Fibroblast of mammary gland (primary cell): Measurements from ENCODE around the gene ELL3.

Experiments
- DNase-seq: peaks from one replicate; pipeline ENCODE4 v3.0.0-alpha.2; 2010; ENCODE audit warnings: low read depth
- H3K4me3 ChIP-seq: 2 replicates; pipeline ENCODE4 v1.5.1; 2011; ENCODE audit warnings: low read depth, mild to moderate bottlenecking, low read length, moderate library complexity; ENCODE audit not compliant: control insufficient read depth
- TF ChIP-seq, protein P1 (sequence below): conservative IDR thresholded peaks from 2 replicates; pipeline ENCODE4 v1.5.1; 2011; ENCODE audit warnings: low read depth, low read length, inconsistent platforms; ENCODE audit not compliant: control insufficient read depth, insufficient read depth

The ELL3 gene

DNA sequence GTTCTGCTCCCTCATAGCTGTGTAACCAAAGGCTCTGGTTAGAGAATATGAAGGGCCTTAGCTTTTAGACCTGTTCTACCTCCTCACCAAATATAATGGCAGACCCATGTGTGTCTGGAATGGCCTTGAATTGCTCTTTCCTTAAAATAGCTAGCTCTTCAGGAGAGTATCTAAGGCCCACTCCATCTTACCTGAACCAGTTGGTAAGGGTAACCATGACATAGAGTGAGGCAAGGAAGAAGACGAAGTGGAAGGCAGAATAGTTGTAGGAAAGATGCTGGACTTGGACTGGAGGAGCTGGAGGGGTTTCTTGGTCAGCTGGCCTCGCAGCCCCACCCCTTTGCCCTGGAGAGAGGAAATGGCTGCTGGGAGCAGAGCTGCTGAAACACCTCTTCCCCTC is 18.4 kb upstream of the ELL3 start:
- H3K4me3 ChIP-seq = no peak overlapping the region

DNA sequence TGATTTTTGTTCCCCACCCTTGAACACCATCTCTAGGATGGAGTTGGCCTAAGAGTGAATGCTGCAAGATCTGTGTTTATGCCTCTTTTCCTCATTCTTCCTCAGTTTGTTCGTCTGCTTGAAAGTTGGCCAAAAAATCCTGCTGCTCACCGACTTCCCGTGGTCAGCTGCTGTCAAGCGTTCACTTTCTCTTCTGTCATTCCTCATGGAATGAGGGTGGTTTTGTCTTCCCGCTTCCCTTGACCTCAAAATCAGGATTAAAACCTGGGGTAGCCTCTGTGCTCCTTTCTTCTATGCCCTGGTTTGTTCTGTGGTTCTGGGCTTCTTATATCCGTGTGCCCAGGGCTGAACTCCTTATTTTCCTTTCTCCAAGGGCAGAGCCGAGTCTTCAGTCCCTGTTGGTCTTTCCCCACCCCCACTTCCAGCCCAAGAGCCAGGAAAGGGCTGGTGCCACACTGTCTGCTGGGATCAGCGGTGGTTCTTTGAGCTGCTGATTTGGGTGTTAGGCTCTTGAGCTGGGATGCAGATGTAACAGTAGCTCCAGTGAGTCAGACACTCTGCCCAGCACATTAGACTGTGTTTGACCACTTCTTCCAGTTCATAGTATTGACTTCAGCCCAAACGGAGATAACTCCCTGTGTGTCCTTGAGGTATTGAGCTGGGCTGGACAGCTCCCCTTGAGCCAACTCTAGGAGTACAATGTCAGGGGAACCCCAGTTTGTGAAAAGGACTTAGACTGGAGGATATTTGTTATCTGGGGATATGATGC is 17.7 kb upstream of the ELL3 start:
- DNase-seq = peak; percentile 56
- H3K4me3 ChIP-seq = no peak overlapping the region
- TF ChIP-seq, protein P1, sequence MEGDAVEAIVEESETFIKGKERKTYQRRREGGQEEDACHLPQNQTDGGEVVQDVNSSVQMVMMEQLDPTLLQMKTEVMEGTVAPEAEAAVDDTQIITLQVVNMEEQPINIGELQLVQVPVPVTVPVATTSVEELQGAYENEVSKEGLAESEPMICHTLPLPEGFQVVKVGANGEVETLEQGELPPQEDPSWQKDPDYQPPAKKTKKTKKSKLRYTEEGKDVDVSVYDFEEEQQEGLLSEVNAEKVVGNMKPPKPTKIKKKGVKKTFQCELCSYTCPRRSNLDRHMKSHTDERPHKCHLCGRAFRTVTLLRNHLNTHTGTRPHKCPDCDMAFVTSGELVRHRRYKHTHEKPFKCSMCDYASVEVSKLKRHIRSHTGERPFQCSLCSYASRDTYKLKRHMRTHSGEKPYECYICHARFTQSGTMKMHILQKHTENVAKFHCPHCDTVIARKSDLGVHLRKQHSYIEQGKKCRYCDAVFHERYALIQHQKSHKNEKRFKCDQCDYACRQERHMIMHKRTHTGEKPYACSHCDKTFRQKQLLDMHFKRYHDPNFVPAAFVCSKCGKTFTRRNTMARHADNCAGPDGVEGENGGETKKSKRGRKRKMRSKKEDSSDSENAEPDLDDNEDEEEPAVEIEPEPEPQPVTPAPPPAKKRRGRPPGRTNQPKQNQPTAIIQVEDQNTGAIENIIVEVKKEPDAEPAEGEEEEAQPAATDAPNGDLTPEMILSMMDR = no peak

More for the DNA sequence above, 18.4 kb upstream of the ELL3 start:
- TF ChIP-seq, protein P1 = no peak
- no peak for DNase-seq

- TF ChIP-seq, protein P1 = no peak
- peak overlapping the region; percentile 99 for H3K4me3 ChIP-seq
- DNase-seq = no peak
Observed at GRCh38 chr15:43793647-43794046, 16.9 kb upstream of the ELL3 start.

DNA sequence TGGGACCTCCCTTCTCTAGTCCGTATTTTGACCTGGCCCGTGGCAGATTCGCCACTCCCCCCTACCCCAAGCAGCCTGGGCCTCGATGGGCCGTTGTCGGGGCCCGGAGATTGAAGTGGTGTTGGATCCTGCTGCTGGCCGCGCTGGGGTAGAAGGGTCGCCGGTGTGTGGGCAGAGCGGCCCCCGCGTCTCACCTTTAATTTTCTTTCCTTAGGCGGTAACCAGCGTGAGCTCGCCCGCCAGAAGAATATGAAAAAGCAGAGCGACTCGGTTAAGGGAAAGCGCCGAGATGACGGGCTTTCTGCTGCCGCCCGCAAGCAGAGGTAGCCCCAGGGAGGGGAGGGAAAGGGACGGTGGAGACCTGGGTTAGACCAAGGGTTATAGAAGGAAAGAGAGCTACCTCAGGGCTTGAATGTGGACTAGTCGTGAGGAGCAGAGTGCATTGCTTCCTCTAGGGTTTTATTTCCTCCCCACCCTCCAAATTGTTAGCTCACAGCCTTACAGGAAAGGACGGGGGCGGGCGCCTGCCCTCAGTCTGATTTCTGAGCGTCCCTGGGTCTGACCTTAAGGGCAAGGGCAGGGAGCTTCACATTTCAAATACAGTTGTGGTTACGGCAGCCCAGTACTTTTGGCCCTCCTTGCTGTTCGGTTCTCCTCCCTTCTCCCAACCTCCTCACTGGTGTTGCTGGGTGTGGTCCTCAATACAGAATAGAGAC is 16.2 kb upstream of the ELL3 start:
- DNase-seq = peak; percentile 46
- H3K4me3 ChIP-seq = peak overlapping the region; percentile 99
- TF ChIP-seq, protein P1 = peak; percentile 28

- peak; percentile 99 for DNase-seq
- TF ChIP-seq, protein P1 = no peak
- H3K4me3 ChIP-seq = peak within 1 kb of the TSS; percentile 99
Observed at GRCh38 chr15:43791993-43792760, 15.4 kb upstream of the ELL3 start, which contains the start of gene SERF2. TSS of gene SERF2 (plus strand) at chr15:43792320. CDS start at chr15:43792377, 57 bp downstream.

- DNase-seq = no peak
- H3K4me3 ChIP-seq = no peak overlapping the region
- TF ChIP-seq, protein P1 = no peak
Observed at GRCh38 chr15:43789409-43789808, 12.6 kb upstream of the ELL3 start.
